ENCODE results near the gene DNAH3.
"Not testable (repeated sequence)": the region's sequence is repeated elsewhere in the genome, so short reads cannot be mapped to it uniquely, and the experiment has no call there.

DNAH3 gene

GRCh38 chr16:21063314-21063713 is 87.3 kb downstream of the DNAH3 start:
- H3K36me3 ChIP-seq (ENCODE audit: control insufficient read depth, insufficient read depth, low read length, severe bottlenecking); H3K4me3 ChIP-seq (ENCODE audit: low read length); DNase-seq (ENCODE audit: low read depth); H3K9me3 ChIP-seq (ENCODE audit: control insufficient read depth, low read length); H3K27me3 ChIP-seq (replicated peaks; ENCODE audit: control insufficient read depth, insufficient read depth, low read length); H3K9ac ChIP-seq (ENCODE audit: low read length); H3K4me1 ChIP-seq (ENCODE audit: control insufficient read depth, insufficient read depth, low read length): not testable (repeated sequence)

DNA sequence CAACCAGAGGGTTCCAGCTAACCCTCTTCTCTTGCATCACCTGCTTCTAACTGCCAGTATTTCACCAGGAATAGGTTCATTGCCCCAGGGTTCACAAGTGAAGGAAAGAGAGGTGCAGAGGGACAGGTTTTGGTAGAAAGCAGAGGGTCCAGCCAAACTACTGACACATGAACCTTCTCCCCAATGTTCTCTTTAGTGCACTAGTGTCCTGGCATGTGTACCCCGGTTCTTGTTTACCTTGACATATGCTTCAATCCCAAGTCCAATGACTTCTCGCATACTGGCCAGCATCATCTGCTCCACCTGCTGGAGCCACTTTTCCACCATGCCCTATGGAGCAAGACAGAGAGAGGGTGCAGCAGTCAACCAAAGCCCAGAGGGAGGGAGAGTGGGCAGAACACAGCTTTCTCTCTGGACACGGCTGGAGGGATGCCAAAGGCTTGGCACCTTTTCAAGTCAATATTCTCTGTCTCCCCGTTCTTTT is 90.6 kb downstream of the DNAH3 start:
- Histone ChIP-seq H3K27me3 (replicated peaks; ENCODE audit: control insufficient read depth, insufficient read depth, low read length) (peaks cover 11% of the 10 kb centered on the region), H3K4me1 (ENCODE audit: control insufficient read depth, insufficient read depth, low read length) (no peaks in the 10 kb centered on the region), H3K4me3 (ENCODE audit: low read length) (no peak overlapping the region), H3K36me3 (ENCODE audit: control insufficient read depth, insufficient read depth, low read length, severe bottlenecking) (no peaks in the 10 kb centered on the region), H3K9me3 (ENCODE audit: control insufficient read depth, low read length) (peaks cover 6% of the 10 kb centered on the region), H3K9ac (ENCODE audit: low read length) (no peak overlapping the region)
- DNase-seq (ENCODE audit: low read depth), result no peak

GRCh38 chr16:21057875-21058274 is 92.8 kb downstream of the DNAH3 start:
- no peak overlapping the region for H3K4me3 ChIP-seq (ENCODE audit: low read length)
- no peak for DNase-seq (ENCODE audit: low read depth)
- H3K27me3 ChIP-seq (replicated peaks; ENCODE audit: control insufficient read depth, insufficient read depth, low read length), result peaks cover 19% of the 10 kb centered on the region
- no peaks in the 10 kb centered on the region for H3K9me3 ChIP-seq (ENCODE audit: control insufficient read depth, low read length)
- no peaks in the 10 kb centered on the region for H3K4me1 ChIP-seq (ENCODE audit: control insufficient read depth, insufficient read depth, low read length)
- H3K36me3 ChIP-seq (ENCODE audit: control insufficient read depth, insufficient read depth, low read length, severe bottlenecking), result no peaks in the 10 kb centered on the region
- no peak overlapping the region for H3K9ac ChIP-seq (ENCODE audit: low read length)

- no peaks in the 10 kb centered on the region for H3K36me3 ChIP-seq (ENCODE audit: control insufficient read depth, insufficient read depth, low read length, severe bottlenecking)
- H3K4me3 ChIP-seq (ENCODE audit: low read length), result no peak overlapping the region
- no peaks in the 10 kb centered on the region for H3K4me1 ChIP-seq (ENCODE audit: control insufficient read depth, insufficient read depth, low read length)
- DNase-seq (ENCODE audit: low read depth), result no peak
- H3K9ac ChIP-seq (ENCODE audit: low read length), result no peak overlapping the region
- H3K9me3 ChIP-seq (ENCODE audit: control insufficient read depth, low read length), result no peaks in the 10 kb centered on the region
- H3K27me3 ChIP-seq (replicated peaks; ENCODE audit: control insufficient read depth, insufficient read depth, low read length), result peaks cover 24% of the 10 kb centered on the region
Measured at GRCh38 chr16:21056396-21056795, 94.2 kb downstream of the DNAH3 start.

GRCh38 chr16:21055738-21056137 is 94.9 kb downstream of the DNAH3 start:
- not testable (repeated sequence) for H3K4me1 ChIP-seq (ENCODE audit: control insufficient read depth, insufficient read depth, low read length); DNase-seq (ENCODE audit: low read depth); H3K4me3 ChIP-seq (ENCODE audit: low read length); H3K9me3 ChIP-seq (ENCODE audit: control insufficient read depth, low read length); H3K9ac ChIP-seq (ENCODE audit: low read length); H3K36me3 ChIP-seq (ENCODE audit: control insufficient read depth, insufficient read depth, low read length, severe bottlenecking)
- H3K27me3 ChIP-seq (replicated peaks; ENCODE audit: control insufficient read depth, insufficient read depth, low read length), result peaks cover 29% of the 10 kb centered on the region

DNA sequence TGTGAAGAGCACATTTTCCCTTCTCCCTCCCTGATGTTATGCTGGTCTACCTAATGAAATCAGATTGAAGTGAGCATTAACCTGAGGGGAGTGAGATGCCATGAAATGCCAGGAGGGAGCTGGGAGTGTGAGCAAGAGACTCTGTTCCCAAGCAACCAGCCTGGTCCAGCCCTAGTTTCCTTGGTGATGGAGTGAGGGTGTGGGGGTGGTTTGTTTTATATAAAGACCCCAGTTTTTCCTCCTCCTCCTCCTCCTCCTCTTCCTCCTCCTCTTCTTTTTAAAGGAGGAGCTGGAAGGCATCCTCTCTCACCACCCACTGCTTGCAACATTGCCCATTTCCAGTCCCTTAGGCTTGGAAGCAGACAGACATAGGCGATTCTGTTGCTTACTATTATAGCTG is 97.1 kb downstream of the DNAH3 start:
- no peaks in the 10 kb centered on the region for H3K9me3 ChIP-seq (ENCODE audit: control insufficient read depth, low read length)
- no peaks in the 10 kb centered on the region for H3K4me1 ChIP-seq (ENCODE audit: control insufficient read depth, insufficient read depth, low read length)
- peaks cover 29% of the 10 kb centered on the region for H3K27me3 ChIP-seq (replicated peaks; ENCODE audit: control insufficient read depth, insufficient read depth, low read length)
- DNase-seq (ENCODE audit: low read depth), result no peak
- H3K9ac ChIP-seq (ENCODE audit: low read length), result no peak overlapping the region
- no peaks in the 10 kb centered on the region for H3K36me3 ChIP-seq (ENCODE audit: control insufficient read depth, insufficient read depth, low read length, severe bottlenecking)
- H3K4me3 ChIP-seq (ENCODE audit: low read length), result no peak overlapping the region

DNA sequence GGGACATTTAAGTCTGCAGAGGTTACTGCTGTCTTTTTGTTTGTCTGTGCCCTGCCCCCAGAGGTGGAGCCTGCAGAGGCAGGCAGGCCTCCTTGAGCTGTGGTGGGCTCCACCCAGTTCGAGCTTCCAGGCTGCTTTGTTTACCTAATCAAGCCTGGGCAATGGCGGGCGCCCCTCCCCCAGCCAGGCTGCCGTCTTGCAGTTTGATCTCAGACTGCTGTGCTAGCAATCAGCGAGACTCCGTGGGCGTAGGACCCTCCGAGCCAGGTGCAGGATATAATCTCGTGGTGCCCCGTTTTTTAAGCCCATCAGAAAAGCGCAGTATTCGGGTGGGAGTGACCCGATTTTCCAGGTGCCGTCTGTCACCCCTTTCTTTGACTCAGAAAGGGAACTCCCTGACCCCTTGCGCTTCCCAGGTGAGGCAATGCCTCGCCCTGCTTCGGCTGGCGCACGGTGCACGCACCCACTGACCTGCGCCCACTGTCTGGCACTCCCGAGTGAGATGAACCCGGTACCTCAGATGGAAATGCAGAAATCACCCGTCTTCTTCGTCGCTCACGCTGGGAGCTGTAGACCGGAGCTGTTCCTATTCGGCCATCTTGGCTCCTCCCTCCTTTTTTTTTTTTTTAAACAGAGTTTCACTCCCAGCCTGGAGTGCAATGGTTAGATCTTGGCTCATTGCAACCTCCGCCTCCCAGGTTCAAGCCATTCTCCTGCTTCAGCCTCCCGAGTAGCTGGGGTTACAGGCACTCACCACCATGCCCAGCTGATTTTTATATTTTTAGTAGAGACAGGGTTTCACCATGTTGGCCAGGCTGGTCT is 102.3 kb downstream of the DNAH3 start:
- H3K9me3 ChIP-seq (ENCODE audit: control insufficient read depth, low read length); H3K27me3 ChIP-seq (replicated peaks; ENCODE audit: control insufficient read depth, insufficient read depth, low read length); H3K4me1 ChIP-seq (ENCODE audit: control insufficient read depth, insufficient read depth, low read length); H3K9ac ChIP-seq (ENCODE audit: low read length); H3K36me3 ChIP-seq (ENCODE audit: control insufficient read depth, insufficient read depth, low read length, severe bottlenecking); DNase-seq (ENCODE audit: low read depth); H3K4me3 ChIP-seq (ENCODE audit: low read length): not testable (repeated sequence)

- H3K36me3 ChIP-seq (ENCODE audit: control insufficient read depth, insufficient read depth, low read length, severe bottlenecking), result no peaks in the 10 kb centered on the region
- H3K27me3 ChIP-seq (replicated peaks; ENCODE audit: control insufficient read depth, insufficient read depth, low read length), result peaks cover 7% of the 10 kb centered on the region
- H3K4me3 ChIP-seq (ENCODE audit: low read length), result no peak overlapping the region
- DNase-seq (ENCODE audit: low read depth), result no peak
- no peaks in the 10 kb centered on the region for H3K9me3 ChIP-seq (ENCODE audit: control insufficient read depth, low read length)
- no peak overlapping the region for H3K9ac ChIP-seq (ENCODE audit: low read length)
- no peaks in the 10 kb centered on the region for H3K4me1 ChIP-seq (ENCODE audit: control insufficient read depth, insufficient read depth, low read length)
Measured at GRCh38 chr16:21038197-21038596, 112.4 kb downstream of the DNAH3 start.

GRCh38 chr16:21037736-21038135 is 112.9 kb downstream of the DNAH3 start:
- Histone ChIP-seq H3K27me3 (replicated peaks; ENCODE audit: control insufficient read depth, insufficient read depth, low read length) (peaks cover 7% of the 10 kb centered on the region), H3K4me1 (ENCODE audit: control insufficient read depth, insufficient read depth, low read length) (no peaks in the 10 kb centered on the region), H3K9me3 (ENCODE audit: control insufficient read depth, low read length) (no peaks in the 10 kb centered on the region), H3K9ac (ENCODE audit: low read length) (no peak overlapping the region), H3K36me3 (ENCODE audit: control insufficient read depth, insufficient read depth, low read length, severe bottlenecking) (no peaks in the 10 kb centered on the region), H3K4me3 (ENCODE audit: low read length) (no peak overlapping the region)
- no peak for DNase-seq (ENCODE audit: low read depth)

DNA sequence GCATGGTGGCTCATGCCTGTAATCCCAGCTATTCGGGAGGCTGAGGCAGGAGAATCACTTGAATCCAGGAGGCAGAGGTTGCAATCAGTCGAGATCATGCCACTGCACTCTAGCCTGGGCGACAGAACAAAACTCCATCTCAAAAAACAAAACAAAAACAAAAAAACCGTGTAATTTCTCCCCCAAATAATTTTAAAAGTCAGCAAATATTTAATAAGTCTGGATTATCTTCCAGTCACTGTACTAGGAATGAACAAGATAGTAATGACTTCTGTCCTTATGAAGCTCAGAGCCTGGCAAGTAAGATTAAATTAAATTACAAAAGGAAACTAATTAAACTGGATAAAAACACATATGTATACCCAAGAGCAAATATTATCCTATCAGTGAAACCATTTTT is 113.5 kb downstream of the DNAH3 start:
- no peaks in the 10 kb centered on the region for H3K9me3 ChIP-seq (ENCODE audit: control insufficient read depth, low read length)
- no peak overlapping the region for H3K9ac ChIP-seq (ENCODE audit: low read length)
- no peaks in the 10 kb centered on the region for H3K4me1 ChIP-seq (ENCODE audit: control insufficient read depth, insufficient read depth, low read length)
- DNase-seq (ENCODE audit: low read depth), result no peak
- no peak overlapping the region for H3K4me3 ChIP-seq (ENCODE audit: low read length)
- H3K27me3 ChIP-seq (replicated peaks; ENCODE audit: control insufficient read depth, insufficient read depth, low read length), result peaks cover 7% of the 10 kb centered on the region
- H3K36me3 ChIP-seq (ENCODE audit: control insufficient read depth, insufficient read depth, low read length, severe bottlenecking), result no peaks in the 10 kb centered on the region

GRCh38 chr16:21036471-21036870 is 114.2 kb downstream of the DNAH3 start:
- no peak overlapping the region for H3K4me3 ChIP-seq (ENCODE audit: low read length)
- no peak for DNase-seq (ENCODE audit: low read depth)
- H3K9ac ChIP-seq (ENCODE audit: low read length), result no peak overlapping the region
- H3K9me3 ChIP-seq (ENCODE audit: control insufficient read depth, low read length), result no peaks in the 10 kb centered on the region
- H3K4me1 ChIP-seq (ENCODE audit: control insufficient read depth, insufficient read depth, low read length), result no peaks in the 10 kb centered on the region
- H3K36me3 ChIP-seq (ENCODE audit: control insufficient read depth, insufficient read depth, low read length, severe bottlenecking), result no peaks in the 10 kb centered on the region
- H3K27me3 ChIP-seq (replicated peaks; ENCODE audit: control insufficient read depth, insufficient read depth, low read length), result peaks cover 7% of the 10 kb centered on the region

- Histone ChIP-seq H3K4me1 (ENCODE audit: control insufficient read depth, insufficient read depth, low read length) (no peaks in the 10 kb centered on the region), H3K27me3 (replicated peaks; ENCODE audit: control insufficient read depth, insufficient read depth, low read length) (peaks cover 7% of the 10 kb centered on the region), H3K4me3 (ENCODE audit: low read length) (no peak overlapping the region), H3K36me3 (ENCODE audit: control insufficient read depth, insufficient read depth, low read length, severe bottlenecking) (no peaks in the 10 kb centered on the region), H3K9ac (ENCODE audit: low read length) (no peak overlapping the region), H3K9me3 (ENCODE audit: control insufficient read depth, low read length) (no peaks in the 10 kb centered on the region)
- no peak for DNase-seq (ENCODE audit: low read depth)
Measured at GRCh38 chr16:21033704-21034103, 116.9 kb downstream of the DNAH3 start.
